Activated CD4-positive, CD25-positive, alpha-beta regulatory T cell treated with anti-CD3 and anti-CD28 coated beads, Interleukin-2, amount 50 U/mL, for 16 hours (primary cell): Measurements from ENCODE around the gene AFF2.

Experiments
- DNase-seq: peaks from one replicate; pipeline ENCODE4 v3.0.0-alpha.2; 2020; ENCODE audit warnings: low read depth, low spot score

AFF2 gene

GRCh38 chrX:149004936-149005335 lies 504.5 kb downstream of the AFF2 start:
- no peak for DNase-seq

GRCh38 chrX:149006235-149006634 lies 505.8 kb downstream of the AFF2 start:
- DNase-seq: no peak

- no peak for DNase-seq
These were observed 507.0 kb downstream of the AFF2 start for GRCh38 chrX:149007423-149007822.

- DNase-seq: no peak
These were observed 509.8 kb downstream of the AFF2 start for GRCh38 chrX:149010013-149010852.

- DNase-seq: no peak
These were observed 510.4 kb downstream of the AFF2 start for GRCh38 chrX:149010853-149011224.

GRCh38 chrX:149013081-149013480 lies 512.7 kb downstream of the AFF2 start:
- no peak for DNase-seq

- no peak for DNase-seq
These were observed 520.7 kb downstream of the AFF2 start for GRCh38 chrX:149021159-149021558.

GRCh38 chrX:149022485-149022884 lies 522.1 kb downstream of the AFF2 start:
- DNase-seq: no peak

GRCh38 chrX:149032449-149032848 lies 532.0 kb downstream of the AFF2 start:
- no peak for DNase-seq

GRCh38 chrX:149036086-149036485 lies 535.7 kb downstream of the AFF2 start:
- DNase-seq: no peak

GRCh38 chrX:149037281-149037870 lies 537.0 kb downstream of the AFF2 start:
- DNase-seq: no peak

- DNase-seq: no peak
These were observed 538.6 kb downstream of the AFF2 start for GRCh38 chrX:149039057-149039456.

- no peak for DNase-seq
These were observed 540.6 kb downstream of the AFF2 start for GRCh38 chrX:149040873-149041535.

- DNase-seq: no peak
These were observed 543.0 kb downstream of the AFF2 start for GRCh38 chrX:149043401-149043800.

- no peak for DNase-seq
These were observed 544.1 kb downstream of the AFF2 start for GRCh38 chrX:149044471-149044870.

GRCh38 chrX:149045645-149046210 lies 545.3 kb downstream of the AFF2 start:
- no peak for DNase-seq
